NCI-H2029 (cell line): ENCODE data around the gene ART4.

Experiments
- DNase-seq: peaks from one replicate; lab custom pipeline; 2025; lab: John Stamatoyannopoulos, UW

ART4 gene

DNA sequence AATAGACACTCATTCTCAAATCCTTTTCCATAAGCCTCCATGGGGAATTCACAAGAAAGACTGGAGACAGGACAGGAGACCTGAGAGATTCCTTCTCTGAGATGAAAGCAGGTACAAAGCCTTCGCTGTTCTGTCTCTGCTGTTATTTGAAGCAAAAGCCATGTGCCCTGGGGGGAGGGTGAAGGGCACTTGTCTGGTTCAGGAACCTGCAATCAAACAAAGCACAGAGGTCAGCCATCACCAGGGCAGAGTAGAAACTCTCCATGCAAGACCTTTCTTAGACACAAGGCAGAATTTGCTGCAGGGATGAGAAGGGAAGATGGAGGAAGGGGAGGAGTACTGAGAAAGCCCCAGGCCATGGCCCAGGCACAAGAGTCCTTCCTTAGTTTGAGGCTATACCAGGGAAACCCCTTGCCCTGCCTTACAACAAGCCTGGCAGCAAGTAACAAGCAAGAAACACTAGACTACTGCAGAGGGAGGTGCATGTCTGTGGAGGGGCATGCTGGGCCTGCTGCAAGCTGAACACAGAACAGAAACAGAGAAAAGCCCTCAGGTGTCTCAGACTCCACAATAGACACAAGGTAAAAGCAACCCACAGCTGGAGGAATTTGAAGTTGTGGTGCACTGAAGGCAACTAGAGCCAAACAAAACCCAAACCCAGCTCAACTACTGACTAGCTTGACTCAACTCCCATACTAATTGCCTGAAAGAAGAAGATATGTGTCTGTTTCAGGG, 7.8 kb upstream of the ART4 start:
- no peak for DNase-seq

DNA sequence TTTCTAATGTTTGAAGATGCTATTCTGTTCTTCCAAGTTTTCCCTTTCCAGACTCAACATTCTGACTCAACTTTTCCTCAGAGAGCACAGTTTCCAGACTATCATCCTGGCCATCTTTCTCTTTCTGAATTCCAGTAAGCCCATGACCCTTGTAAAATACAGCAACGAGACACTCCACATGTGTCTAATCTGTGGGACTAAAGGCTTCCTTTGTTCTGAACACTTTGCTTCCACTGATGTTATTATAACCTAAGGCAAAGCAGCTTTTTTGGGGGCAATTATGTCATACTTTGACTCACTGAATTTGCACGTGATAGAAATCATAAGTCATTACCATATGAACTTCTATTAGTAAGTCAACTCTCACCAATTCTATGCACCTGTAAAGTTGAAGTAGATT, 6.3 kb upstream of the ART4 start:
- no peak for DNase-seq

GRCh38 chr12:14846876-14847580, 3.7 kb upstream of the ART4 start:
- DNase-seq = no peak

DNA sequence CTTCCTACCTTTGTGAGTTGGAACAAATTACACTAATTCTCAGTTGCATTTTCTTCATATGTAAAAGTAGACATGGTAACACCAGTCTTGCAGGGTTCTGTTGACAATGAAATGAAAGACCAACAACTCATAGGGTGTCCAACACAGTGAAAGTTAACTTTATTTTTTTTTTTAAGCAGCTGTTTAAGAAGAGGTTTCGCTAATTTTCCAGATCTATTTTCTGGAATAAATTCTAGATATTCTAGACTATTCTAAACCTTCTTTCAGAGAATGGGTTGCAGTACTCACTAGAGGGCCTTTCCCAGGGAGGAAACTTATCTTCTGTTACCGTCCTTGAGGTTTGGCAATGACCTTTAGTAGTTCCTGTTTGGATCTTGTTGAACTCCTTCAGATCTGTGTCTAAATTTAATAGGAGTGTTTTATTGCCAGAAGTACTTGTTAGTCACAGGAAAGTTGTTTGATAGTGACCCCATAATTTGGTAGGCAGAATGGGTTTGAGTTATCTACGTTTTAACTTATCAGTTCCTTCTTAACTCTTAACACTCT, 2.8 kb upstream of the ART4 start:
- no peak for DNase-seq

DNA sequence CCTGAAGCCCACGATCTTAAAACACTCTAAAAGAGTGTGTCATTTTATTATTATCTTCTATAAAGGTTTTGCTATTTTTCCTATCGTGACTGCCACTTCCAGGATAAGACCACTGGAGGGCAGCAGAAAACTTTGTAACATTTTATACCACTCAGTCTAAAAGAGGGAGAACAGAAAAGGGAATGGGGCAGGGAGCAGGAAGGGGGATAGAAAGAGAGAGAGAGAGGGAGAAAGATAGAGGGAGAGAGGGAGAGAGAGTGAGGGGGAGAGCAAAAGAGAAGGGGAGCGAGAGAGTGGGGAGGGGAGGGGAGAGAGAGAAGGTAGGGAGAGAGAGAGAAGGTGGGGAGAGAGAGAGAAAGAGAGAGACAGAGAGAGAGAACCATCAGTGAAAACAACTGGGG, 2.0 kb upstream of the ART4 start:
- DNase-seq = peak; percentile 21

GRCh38 chr12:14844401-14844800, 1.1 kb upstream of the ART4 start:
- no peak for DNase-seq

DNA sequence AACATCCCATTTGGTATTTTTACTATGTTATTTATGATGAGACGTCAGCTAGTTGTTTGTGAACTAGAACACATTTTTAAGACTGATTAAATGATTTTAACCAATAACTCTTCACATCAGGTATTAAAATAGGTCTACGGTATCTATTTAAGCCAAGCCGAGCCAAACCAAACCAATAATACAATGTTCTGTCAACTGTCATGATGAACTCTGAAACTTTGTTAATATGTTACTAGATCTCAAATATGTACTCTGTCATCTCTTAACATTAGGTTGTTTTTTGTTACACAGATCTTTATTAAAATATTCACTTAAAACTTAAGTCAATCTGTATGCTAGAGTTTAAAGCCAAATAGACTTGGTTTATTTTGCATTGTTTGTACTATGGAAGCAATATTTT, 1.0 kb downstream of the ART4 start:
- DNase-seq = no peak

DNA sequence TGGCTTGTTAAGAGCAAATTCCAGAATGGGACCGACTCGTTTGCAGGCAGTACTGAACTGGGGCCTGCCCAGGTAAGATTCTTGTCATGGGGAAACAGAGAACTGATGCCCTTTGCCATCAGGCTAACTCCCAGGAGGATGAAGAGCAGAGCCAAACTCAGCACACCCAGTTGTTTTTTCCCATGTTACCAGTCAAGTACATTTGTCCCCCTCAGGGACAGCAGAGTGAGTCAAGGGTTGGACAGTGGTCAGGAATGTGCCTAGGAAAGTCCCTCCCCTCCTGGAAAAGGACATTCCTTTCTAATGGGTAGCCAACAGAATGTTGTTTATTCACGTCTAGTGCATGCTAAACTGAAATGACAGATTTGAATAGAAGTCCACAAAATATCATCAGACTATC, 1.6 kb downstream of the ART4 start:
- no peak for DNase-seq

GRCh38 chr12:14840616-14841015, 2.7 kb downstream of the ART4 start:
- DNase-seq = no peak

GRCh38 chr12:14839262-14839661, 4.1 kb downstream of the ART4 start:
- DNase-seq = no peak

DNA sequence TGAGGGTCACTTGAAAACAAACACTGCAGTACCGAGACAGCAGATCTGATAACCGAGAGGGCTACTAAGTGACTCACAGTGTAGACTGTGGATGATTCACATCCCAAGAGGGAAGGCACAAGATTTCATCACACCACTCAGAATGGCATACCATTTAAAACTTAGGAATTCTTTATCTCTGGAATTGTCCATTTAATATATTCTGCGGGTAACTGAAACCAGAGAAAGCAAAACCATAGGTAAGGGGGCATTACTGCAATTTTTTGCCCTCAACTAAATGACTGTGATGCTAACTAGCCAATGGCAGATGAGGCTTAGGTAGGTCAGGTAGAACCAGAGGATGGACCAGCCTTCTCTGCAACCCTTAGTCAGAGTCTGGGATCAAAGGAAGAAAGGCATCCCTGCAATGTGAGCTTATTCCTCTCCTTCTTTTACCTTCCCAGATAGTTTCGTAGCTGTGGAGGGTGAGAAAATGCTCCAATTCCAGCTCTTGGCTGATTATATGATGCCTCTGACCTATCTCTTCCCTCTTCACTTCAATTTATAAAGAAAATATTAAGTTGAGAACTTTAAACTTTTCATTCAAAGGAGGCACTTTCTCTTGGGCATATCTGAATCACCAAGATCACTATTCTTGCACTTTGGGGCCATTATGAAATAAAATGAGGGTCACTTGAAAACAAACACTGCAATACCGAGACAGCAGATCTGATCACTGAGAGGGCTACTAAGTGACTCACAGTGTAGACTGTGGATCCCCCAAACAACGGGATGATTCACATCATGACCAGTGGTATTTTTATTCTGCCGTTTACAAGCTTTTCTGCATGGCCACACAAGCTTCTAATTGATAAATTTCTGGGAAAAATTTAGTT, 6.8 kb downstream of the ART4 start:
- DNase-seq = no peak

DNA sequence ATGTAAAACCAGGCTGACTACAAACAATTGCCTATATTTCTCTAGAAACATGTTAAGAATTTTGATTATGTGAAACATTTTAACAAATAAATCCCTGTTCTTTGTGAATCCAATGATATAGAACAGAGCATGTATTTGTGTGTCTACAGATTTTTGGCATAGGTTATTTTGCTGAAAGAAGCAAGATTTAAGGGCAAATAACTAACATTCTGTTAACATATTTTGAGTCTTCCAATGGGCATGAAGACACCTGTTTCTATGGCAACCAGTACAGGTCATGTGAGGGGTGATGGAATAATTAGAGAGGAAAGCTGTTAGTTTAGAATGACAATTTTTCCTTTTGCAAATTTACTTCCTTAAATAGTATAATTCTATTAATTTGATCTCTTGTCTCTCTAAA, 8.8 kb downstream of the ART4 start:
- no peak for DNase-seq

- no peak for DNase-seq
Measured at GRCh38 chr12:14833952-14834351, 9.4 kb downstream of the ART4 start.

GRCh38 chr12:14833336-14833735, 10.0 kb downstream of the ART4 start:
- DNase-seq = no peak

- no peak for DNase-seq
Measured at GRCh38 chr12:14828892-14829291, 14.4 kb downstream of the ART4 start.

DNA sequence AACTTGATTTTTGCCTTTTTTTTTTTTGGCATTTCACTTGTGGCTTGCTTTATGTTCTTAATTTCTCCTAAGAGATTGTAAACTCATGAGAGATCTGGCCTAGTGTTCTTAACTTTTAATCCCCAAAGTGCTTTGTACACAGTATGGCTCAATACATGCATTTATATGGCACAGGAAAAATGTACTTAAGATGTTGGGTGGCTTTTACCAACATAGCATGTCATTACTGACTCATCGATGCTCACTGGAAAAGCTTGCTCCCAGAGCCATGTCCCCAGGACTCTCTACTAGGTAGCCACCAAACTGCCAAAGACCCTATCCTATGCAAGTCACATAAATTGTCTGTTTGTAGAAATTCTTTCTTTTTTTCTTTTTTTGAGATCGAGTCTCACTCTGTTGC, 16.3 kb downstream of the ART4 start:
- DNase-seq = no peak

DNA sequence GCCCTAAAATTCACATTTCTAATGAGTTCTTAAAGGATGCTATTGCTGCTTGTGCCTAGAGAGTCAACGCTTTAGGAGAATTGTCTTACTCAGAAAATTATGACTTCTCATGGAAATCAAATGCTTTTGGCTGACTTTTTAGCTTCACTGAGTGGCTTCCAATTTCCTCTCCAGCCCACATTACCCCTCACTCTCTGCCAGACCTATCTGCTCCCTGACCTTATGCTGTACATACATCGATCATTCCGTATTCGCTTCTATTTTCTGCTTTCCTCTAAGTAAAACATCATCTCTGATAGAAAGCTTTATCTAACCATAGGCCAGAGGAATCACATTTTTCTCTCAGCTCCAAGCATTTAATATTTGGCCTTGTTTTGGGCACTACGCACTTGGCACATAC, 16.8 kb downstream of the ART4 start:
- DNase-seq = no peak

DNA sequence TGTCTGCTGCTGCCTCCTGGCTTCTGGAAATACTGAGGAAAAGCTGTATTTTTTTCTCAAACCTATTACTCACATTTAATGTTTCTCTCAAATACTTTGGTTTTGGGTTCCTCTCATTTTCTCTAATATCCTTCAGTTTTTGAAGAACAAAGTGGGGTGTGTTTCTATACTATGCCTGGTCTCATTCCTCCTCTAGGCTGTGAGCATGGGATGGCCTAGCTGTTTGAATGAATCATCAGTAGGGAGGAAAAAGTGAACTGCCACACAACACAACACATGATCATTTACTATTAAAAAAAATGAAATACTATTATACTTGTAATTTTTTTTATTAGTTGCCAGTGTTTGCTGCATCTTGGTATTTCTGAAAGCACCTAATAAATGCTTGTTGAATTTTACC, 18.1 kb downstream of the ART4 start:
- DNase-seq = no peak

GRCh38 chr12:14824012-14824634, 19.2 kb downstream of the ART4 start:
- no peak for DNase-seq

- DNase-seq = no peak
Measured at GRCh38 chr12:14814014-14814413, 29.3 kb downstream of the ART4 start, which contains the start of gene SMCO3. SMCO3 (minus strand) TSS chr12:14814182; CDS start chr12:14806680, 7,502 bp downstream.

- DNase-seq = no peak
Measured at GRCh38 chr12:14811486-14811885, 31.8 kb downstream of the ART4 start.

DNA sequence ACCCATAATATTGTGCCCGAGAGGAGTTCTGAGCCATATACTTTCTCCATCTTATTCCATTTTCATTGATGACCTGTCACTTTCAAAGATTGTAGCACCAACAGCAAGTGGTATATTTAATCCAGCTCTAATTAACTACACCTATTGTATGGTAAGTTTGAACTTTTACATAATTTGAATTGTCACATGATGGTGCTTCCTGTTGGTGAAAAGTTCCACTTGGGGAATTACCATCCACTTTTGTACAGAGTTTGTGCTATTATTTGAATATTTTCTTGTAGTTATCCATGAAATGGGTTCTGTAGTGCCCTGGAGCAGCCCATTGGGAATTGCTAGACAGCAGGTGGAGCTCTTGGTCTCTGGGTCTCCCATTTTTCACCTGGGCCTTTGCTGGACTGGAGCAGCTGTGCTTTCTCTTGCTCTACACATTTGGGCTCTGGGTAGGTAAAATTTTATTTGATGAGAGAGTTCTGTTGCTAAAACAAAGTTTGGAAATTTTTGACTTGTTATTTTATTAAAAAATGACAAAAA, 32.3 kb downstream of the ART4 start:
- DNase-seq = no peak
